Large intestine (tissue), 3 donors: ENCODE results near the gene E4F1. TPM values are rescaled to one million over a fixed set of nuclear protein-coding genes. Genes with fewer than 3 reads are reported as not detected.
A peak's percentile ranks its signal among the peaks of the same experiment; 100 is the strongest.
"Not testable (repeated sequence)": the region's sequence is repeated elsewhere in the genome, so short reads cannot be mapped to it uniquely, and the experiment has no call there.

ENCODE experiments used
- DNase-seq, 2 donors: peaks; one replicate each; pipeline versions ENCODE4 v3.0.0 to v3.0.0-alpha.2; 2013
- H3K27ac ChIP-seq: one replicate; pipeline ENCODE4 v1.5.1; 2013; ENCODE audit warnings: low read length
- H3K27me3 ChIP-seq: 2 replicates; pipeline ENCODE4 v1.6.1; 2013; ENCODE audit warnings: low read length; ENCODE audit not compliant: control insufficient read depth, insufficient read depth
- H3K36me3 ChIP-seq: 2 replicates; pipeline ENCODE4 v1.6.1; 2013; ENCODE audit warnings: low read length; ENCODE audit not compliant: control insufficient read depth, insufficient read depth
- H3K4me1 ChIP-seq: one replicate; pipeline ENCODE4 v1.6.1; 2013; ENCODE audit warnings: low read length; ENCODE audit not compliant: control insufficient read depth, insufficient read depth
- H3K4me3 ChIP-seq: one replicate; pipeline ENCODE4 v1.5.1; 2013; ENCODE audit warnings: low read length
- H3K9me3 ChIP-seq: one replicate; pipeline ENCODE4 v1.6.1; 2013; ENCODE audit warnings: mild to moderate bottlenecking, low read depth, low read length, moderate library complexity; ENCODE audit not compliant: control insufficient read depth
- WGBS: methylation state at CpG from one replicate; pipeline ENCODE4 v1.1.5; 2013; ENCODE audit warnings: low lambda C conversion rate; ENCODE audit not compliant: insufficient coverage; 5-methylcytosine and 5-hydroxymethylcytosine counted together
- polyA plus RNA-seq: library from polyadenylated mRNA; unstranded; fragments of 120-200 nt; gene quantifications from one replicate; pipeline ENCODE4 v1.2.1, GENCODE V29; 2013

E4F1 gene
- polyA plus RNA-seq, 1 donor: 18.4 TPM

DNA sequence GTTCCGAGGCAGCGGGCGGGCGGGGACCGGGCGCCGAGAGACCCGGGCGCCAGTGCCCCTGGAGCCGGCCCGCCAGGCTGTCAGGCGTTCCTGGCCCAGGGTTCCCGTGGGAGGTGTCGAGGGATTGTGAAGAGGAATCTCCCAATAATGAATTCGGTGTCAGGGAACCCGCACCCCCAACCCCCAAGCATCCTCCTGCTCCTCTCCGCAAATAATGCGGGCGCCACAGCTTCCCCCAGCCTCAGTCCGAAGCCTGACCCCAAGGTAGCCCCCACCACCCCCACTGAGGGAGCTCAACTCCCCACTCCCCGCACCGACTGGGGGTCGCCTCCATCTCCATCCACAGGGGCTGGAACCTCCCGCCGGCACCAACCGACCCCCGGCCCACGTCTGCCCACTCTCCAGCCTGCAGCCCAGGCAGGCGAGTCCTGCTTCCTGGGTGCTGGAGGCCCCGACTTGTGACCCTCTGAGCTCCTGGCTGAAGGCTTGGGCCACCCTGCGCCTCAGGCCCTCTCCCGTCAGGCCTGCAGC lies 26.3 kb upstream of the E4F1 start:
- H3K27me3 ChIP-seq: peaks cover 64% of the 10 kb centered on the region
- H3K36me3 ChIP-seq: no peaks in the 10 kb centered on the region
- H3K4me1 ChIP-seq: peaks cover 13% of the 10 kb centered on the region
- peaks cover 6% of the 10 kb centered on the region for H3K9me3 ChIP-seq
- DNase-seq: no peak
- no peak overlapping the region for H3K4me3 ChIP-seq
- no peak overlapping the region for H3K27ac ChIP-seq
- no CpG with 5 or more reads among the region's 32 CpGs for WGBS

DNA sequence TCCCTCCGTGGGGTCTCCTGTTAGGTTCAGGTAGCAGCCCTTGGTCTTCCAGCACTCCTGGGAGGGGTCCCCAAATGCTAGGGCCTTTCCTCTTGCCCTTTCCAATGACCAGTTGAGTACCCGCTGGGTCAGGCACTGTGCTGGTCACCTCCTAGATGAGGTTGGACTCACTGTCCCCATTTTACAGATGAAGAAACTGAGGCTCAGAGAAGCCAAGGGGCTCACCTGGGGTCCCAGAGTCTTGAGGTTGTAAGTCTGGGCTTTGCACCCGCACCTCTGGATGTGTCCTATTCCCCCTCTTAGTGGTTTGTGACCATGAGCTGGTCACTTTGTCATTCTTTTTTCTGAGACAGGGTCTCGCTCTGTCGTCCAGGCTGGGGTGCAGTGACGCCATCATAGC lies 25.6 kb upstream of the E4F1 start:
- H3K4me3 ChIP-seq: no peak overlapping the region
- no peak for DNase-seq
- WGBS: no CpG with 5 or more reads among the region's 6 CpGs
- no peaks in the 10 kb centered on the region for H3K36me3 ChIP-seq
- peaks cover 64% of the 10 kb centered on the region for H3K27me3 ChIP-seq
- no peak overlapping the region for H3K27ac ChIP-seq
- peaks cover 6% of the 10 kb centered on the region for H3K9me3 ChIP-seq
- H3K4me1 ChIP-seq: peaks cover 13% of the 10 kb centered on the region

- Histone ChIP-seq H3K9me3 (peaks cover 7% of the 10 kb centered on the region), H3K4me1 (peaks cover 13% of the 10 kb centered on the region), H3K27ac (no peak overlapping the region), H3K27me3 (peaks cover 64% of the 10 kb centered on the region), H3K4me3 (no peak overlapping the region), H3K36me3 (no peaks in the 10 kb centered on the region)
- 100% methylated on average over 1 of the region's 4 CpGs for WGBS
- DNase-seq: no peak
Observed at GRCh38 chr16:2198283-2198682, 25.1 kb upstream of the E4F1 start.

GRCh38 chr16:2199095-2199494 lies 24.3 kb upstream of the E4F1 start:
- WGBS: no CpG with 5 or more reads among the region's 5 CpGs

GRCh38 chr16:2199621-2200139 lies 23.7 kb upstream of the E4F1 start:
- peaks cover 13% of the 10 kb centered on the region for H3K4me1 ChIP-seq
- no peak overlapping the region for H3K27ac ChIP-seq
- H3K9me3 ChIP-seq: peaks cover 9% of the 10 kb centered on the region
- no CpG with 5 or more reads among the region's 14 CpGs for WGBS
- peaks cover 52% of the 10 kb centered on the region for H3K27me3 ChIP-seq
- H3K4me3 ChIP-seq: no peak overlapping the region
- no peak for DNase-seq
- no peaks in the 10 kb centered on the region for H3K36me3 ChIP-seq

More at GRCh38 chr16:2199095-2199494, 24.3 kb upstream of the E4F1 start:
- Histone ChIP-seq H3K36me3 (no peaks in the 10 kb centered on the region), H3K4me3 (no peak overlapping the region), H3K27ac (no peak overlapping the region), H3K27me3 (peaks cover 57% of the 10 kb centered on the region), H3K9me3 (peaks cover 9% of the 10 kb centered on the region), H3K4me1 (peaks cover 13% of the 10 kb centered on the region)
- no peak for DNase-seq

DNA sequence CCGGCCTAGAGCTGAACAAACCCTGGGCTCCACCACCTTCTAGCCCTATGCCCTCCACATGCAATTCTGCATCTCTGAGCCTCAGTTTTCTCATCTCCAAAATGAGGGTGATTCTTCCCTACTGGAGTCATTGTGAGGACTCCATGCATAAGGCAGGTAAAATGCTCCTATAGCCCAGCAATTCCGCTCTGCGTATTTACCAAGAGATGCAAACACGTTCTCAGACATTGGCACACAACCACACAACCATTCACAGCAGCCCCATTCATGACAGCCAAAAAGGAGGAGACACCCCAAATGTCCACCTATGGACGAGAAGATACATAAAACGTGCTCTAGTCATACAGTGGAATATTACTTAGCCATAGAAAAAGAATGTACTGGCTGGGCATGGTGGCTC lies 23.1 kb upstream of the E4F1 start:
- H3K27me3 ChIP-seq: peaks cover 45% of the 10 kb centered on the region
- DNase-seq: no peak
- WGBS: no CpG with 5 or more reads among the region's 6 CpGs
- peaks cover 9% of the 10 kb centered on the region for H3K9me3 ChIP-seq
- peaks cover 9% of the 10 kb centered on the region for H3K4me1 ChIP-seq
- no peak overlapping the region for H3K27ac ChIP-seq
- no peaks in the 10 kb centered on the region for H3K36me3 ChIP-seq
- H3K4me3 ChIP-seq: no peak overlapping the region

- not testable (repeated sequence) for H3K4me3 ChIP-seq, DNase-seq, H3K9me3 ChIP-seq, H3K27ac ChIP-seq
- H3K4me1 ChIP-seq: peaks cover 11% of the 10 kb centered on the region
- H3K36me3 ChIP-seq: peaks cover 16% of the 10 kb centered on the region
- peaks cover 25% of the 10 kb centered on the region for H3K27me3 ChIP-seq
- 93% methylated on average over 2 of the region's 8 CpGs for WGBS
Observed at GRCh38 chr16:2203119-2203688, 20.2 kb upstream of the E4F1 start.

DNA sequence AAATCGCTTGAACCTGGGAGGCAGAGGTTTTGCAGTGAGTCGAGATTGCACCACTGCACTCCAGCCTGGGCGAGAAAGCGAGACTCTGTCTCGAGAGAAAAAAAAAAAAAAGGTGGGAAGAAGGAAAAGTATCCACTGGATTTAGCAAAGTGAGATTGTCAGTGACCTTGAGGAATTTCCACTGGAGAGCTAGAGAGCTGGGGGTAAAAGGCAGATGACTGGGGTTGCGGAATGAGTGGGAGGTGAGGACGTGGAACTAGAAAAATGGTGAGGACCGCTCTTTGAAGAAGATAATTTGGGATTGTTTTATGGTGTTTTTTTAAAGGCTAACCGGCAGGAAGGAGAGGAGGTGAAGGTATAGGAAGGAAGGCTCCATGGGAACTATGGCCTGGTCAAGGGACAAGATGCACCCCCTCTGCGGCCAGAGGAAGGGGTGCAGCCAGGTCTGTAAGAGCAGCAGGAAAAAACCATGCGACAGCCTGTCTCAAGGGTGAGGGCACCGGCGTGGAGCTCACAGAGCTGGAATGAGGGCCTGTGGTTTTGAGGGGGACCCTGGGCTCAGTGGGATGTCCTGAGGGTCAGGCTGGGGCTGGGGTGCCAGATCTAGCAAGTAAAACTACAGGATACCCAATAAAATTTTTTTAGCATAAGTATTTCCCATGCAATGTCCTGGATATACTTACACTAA lies 18.8 kb upstream of the E4F1 start:
- WGBS: 76% methylated on average over 3 of the region's 13 CpGs
- H3K4me1 ChIP-seq: peaks cover 11% of the 10 kb centered on the region
- no peak for DNase-seq
- H3K9me3 ChIP-seq: peaks cover 5% of the 10 kb centered on the region
- peaks cover 29% of the 10 kb centered on the region for H3K36me3 ChIP-seq
- no peak overlapping the region for H3K27ac ChIP-seq
- peak overlapping the region; percentile 93 for H3K4me3 ChIP-seq
- H3K27me3 ChIP-seq: peaks cover 12% of the 10 kb centered on the region

DNA sequence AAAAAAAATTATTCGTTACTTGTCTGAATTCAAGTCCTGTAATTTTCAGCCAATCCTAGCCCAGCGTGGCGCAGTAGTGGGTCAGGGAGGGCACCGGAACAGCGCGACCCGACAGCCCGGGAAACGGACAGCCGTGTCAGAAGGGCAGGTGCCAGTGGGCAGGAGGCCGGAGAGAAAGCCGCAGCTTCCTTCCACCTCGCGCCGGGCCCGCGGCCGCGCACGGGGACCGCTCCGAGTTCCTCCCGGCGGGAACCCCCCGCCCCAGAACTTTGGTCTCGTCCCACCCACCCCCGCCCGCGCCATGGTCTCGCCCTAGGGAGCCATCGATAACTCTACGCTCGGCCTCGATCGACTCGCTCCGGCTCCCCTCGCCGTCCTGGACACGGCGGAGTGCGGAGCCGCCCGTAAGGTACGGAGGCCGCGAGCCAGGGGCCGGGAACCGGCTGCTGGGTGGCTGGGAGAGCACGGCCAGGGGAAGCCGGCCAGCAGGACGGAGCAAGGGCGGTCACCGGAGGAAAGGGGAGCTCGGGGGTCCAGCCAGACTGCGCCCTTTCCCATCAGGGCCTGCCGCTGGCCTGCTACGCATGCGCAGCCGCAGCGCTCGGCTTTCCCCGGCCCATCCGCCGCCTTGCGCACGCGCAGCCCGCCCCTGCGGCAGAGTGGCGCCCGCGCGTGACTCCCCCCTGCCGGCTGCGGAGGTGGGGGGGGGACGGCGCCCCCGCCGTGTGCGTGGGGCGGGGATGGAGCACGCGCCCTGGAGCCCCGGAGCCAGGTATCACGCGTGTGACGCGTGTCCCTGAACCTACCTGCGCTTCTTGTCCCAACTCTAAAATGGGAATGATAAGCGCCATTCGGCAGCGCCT lies 18.1 kb upstream of the E4F1 start, which contains the start of gene MLST8:
Gene MLST8, plus strand, starts transcription at position 351 of the 863 bp plus-strand sequence. CDS start 632 bp downstream, outside the sequence.
- peak within 1 kb of the TSS; percentile 93 for H3K4me3 ChIP-seq
- peaks cover 32% of the 10 kb centered on the region for H3K36me3 ChIP-seq
- DNase-seq: peak; percentile 78 to 93
- peaks cover 5% of the 10 kb centered on the region for H3K9me3 ChIP-seq
- no CpG with 5 or more reads among the region's 93 CpGs for WGBS
- H3K27me3 ChIP-seq: peaks cover 5% of the 10 kb centered on the region
- H3K27ac ChIP-seq: peak within 1 kb of the TSS; percentile 93
- peaks cover 11% of the 10 kb centered on the region for H3K4me1 ChIP-seq

DNA sequence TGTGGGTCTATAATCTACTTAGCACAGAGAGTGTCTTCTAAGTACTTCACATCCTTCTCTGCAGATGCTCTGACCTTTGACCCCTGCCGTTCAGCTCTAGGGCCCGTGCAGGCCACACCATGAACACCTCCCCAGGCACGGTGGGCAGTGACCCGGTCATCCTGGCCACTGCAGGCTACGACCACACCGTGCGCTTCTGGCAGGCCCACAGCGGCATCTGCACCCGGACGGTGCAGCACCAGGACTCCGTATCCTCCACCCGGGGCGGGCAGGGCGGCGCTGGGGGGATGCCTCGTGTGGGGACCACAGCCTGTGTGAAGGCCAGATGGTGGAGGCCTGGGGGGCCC lies 17.5 kb upstream of the E4F1 start:
- WGBS: no CpG with 5 or more reads among the region's 16 CpGs
- Histone ChIP-seq H3K9me3 (peaks cover 5% of the 10 kb centered on the region), H3K4me1 (peaks cover 11% of the 10 kb centered on the region), H3K27ac (peak overlapping the region; percentile 93), H3K4me3 (peak overlapping the region; percentile 93), H3K27me3 (no peaks in the 10 kb centered on the region), H3K36me3 (peaks cover 34% of the 10 kb centered on the region)
- DNase-seq: no peak
